Measurements from ENCODE around the gene ADH7. TPM values are rescaled to one million over a fixed set of nuclear protein-coding genes. Genes with fewer than 3 reads are reported as not detected.

Gene ADH7
- total RNA-seq, 2 donors from 2014 or later = not detected

Other genes starting within 250 kb of the ADH7 start
- not detected for gene ADH6, start 216.1 kb downstream of the ADH7 start, total RNA-seq
- gene ADH1A, start 144.4 kb downstream of the ADH7 start, total RNA-seq = not detected
- not detected for gene ADH1B, start 113.9 kb downstream of the ADH7 start, total RNA-seq
- gene ADH1C, start 82.6 kb downstream of the ADH7 start, total RNA-seq = not detected
- not detected for gene C4orf17, start 75.7 kb upstream of the ADH7 start, total RNA-seq
- gene TRMT10A, start 128.7 kb upstream of the ADH7 start, total RNA-seq = 10 to 100 TPM in 1 of 2 donors, 1 to 10 TPM in 1; 6.1 to 17.2 TPM
- gene MTTP, start 139.5 kb upstream of the ADH7 start, total RNA-seq = 1 to 10 TPM in 1 of 2 donors, under 1 TPM in 1; 0.10 to 1.2 TPM
- not detected for gene C4orf54, start 222.5 kb upstream of the ADH7 start, total RNA-seq